SK-N-SH treated with all-trans-retinoic acid at 6 μM for 48 hours (cell line): ENCODE data around the gene BCKDHB.
"Not testable (repeated sequence)": the region's sequence is repeated elsewhere in the genome, so short reads cannot be mapped to it uniquely, and the experiment has no call there.

Source experiments
- CSDC2 ChIP-seq: fragments of 250-450 bp; sonication (Bioruptor Pico); IDR thresholded peaks from 2 replicates; pipeline ENCODE4 v1.5.0; 2020; ENCODE audit warnings: mild to moderate bottlenecking, moderate library complexity
- RARB ChIP-seq: fragments of 250-450 bp; sonication (Bioruptor Pico); IDR thresholded peaks from 2 replicates; pipeline ENCODE4 v1.8.0; 2021; ENCODE audit warnings: mild to moderate bottlenecking, moderate library complexity
- ZC3H10 ChIP-seq: fragments of 250-450 bp; sonication (Bioruptor Pico); IDR thresholded peaks from 2 replicates; pipeline ENCODE4 v1.5.1; 2021; ENCODE audit warnings: mild to moderate bottlenecking, moderate library complexity
- ZNF70 ChIP-seq: fragments of 450-650 bp; formaldehyde crosslinking; IDR thresholded peaks from 2 replicates; pipeline ENCODE4 v1.5.0; 2020; ENCODE audit warnings: mild to moderate bottlenecking, moderate library complexity
- TF ChIP-seq, protein P1 (sequence below): fragments of 250-450 bp; sonication (Bioruptor Pico); IDR thresholded peaks from 2 replicates; pipeline ENCODE4 v1.8.0; 2020; ENCODE audit warnings: mild to moderate bottlenecking, moderate library complexity, borderline replicate concordance
- TF ChIP-seq, protein P2 (sequence below): fragments of 250-450 bp; sonication (Bioruptor Pico); IDR thresholded peaks from 2 replicates; pipeline ENCODE4 v1.8.0; 2021; ENCODE audit warnings: low read depth, mild to moderate bottlenecking, moderate library complexity, borderline replicate concordance

DNA sequence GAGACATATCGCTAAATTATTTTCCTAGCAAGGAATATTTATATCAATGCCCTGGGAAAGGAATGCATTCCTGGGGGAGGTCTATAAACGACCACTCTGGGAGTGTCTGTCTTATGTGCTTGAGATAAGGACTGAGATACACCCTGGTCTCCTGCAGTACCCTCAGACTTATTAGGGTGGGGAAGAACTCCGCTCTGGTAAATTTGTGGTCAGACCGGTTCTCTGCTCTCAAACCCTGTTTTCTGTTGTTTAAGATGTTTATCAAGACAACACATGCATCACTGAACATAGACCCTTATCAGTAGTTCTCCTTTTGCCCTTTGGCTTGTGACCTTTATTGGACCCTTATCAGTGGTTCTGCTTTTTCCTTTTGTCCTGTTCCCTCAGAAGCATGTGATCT lies 188.1 kb downstream of the BCKDHB start:
- TF ChIP-seq CSDC2 (CRISPR knock-in tag); ZNF70 (CRISPR knock-in tag); ZC3H10; RARB: not testable (repeated sequence)
- TF ChIP-seq, protein P1, sequence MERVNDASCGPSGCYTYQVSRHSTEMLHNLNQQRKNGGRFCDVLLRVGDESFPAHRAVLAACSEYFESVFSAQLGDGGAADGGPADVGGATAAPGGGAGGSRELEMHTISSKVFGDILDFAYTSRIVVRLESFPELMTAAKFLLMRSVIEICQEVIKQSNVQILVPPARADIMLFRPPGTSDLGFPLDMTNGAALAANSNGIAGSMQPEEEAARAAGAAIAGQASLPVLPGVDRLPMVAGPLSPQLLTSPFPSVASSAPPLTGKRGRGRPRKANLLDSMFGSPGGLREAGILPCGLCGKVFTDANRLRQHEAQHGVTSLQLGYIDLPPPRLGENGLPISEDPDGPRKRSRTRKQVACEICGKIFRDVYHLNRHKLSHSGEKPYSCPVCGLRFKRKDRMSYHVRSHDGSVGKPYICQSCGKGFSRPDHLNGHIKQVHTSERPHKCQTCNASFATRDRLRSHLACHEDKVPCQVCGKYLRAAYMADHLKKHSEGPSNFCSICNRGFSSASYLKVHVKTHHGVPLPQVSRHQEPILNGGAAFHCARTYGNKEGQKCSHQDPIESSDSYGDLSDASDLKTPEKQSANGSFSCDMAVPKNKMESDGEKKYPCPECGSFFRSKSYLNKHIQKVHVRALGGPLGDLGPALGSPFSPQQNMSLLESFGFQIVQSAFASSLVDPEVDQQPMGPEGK (CRISPR knock-in tag), result not testable (repeated sequence)
- TF ChIP-seq, protein P2, sequence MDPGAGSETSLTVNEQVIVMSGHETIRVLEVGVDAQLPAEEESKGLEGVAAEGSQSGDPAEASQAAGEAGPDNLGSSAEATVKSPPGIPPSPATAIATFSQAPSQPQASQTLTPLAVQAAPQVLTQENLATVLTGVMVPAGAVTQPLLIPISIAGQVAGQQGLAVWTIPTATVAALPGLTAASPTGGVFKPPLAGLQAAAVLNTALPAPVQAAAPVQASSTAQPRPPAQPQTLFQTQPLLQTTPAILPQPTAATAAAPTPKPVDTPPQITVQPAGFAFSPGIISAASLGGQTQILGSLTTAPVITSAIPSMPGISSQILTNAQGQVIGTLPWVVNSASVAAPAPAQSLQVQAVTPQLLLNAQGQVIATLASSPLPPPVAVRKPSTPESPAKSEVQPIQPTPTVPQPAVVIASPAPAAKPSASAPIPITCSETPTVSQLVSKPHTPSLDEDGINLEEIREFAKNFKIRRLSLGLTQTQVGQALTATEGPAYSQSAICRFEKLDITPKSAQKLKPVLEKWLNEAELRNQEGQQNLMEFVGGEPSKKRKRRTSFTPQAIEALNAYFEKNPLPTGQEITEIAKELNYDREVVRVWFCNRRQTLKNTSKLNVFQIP (CRISPR knock-in tag), result not testable (repeated sequence)
